ENCODE measurements around the gene SLC2A4.

- TF ChIP-seq CTCF (IDR thresholded peaks at IDR 0.05; ENCODE audit: insufficient read depth, low read length, poor library complexity, severe bottlenecking) (no peak), EZH2phosphoT487 (conservative IDR thresholded peaks at IDR 0.05; ENCODE audit: low read length) (no peak)
These were observed 32.6 kb downstream of the SLC2A4 start for GRCh38 chr17:7313890-7314718.

All from SU-DHL-6 (cell line).